ENCODE measurements around the gene PIEZO1. TPM values are rescaled to one million over a fixed set of nuclear protein-coding genes. Genes with fewer than 3 reads are reported as not detected.

The PIEZO1 gene
- total RNA-seq, 1 donor from 2014 or later: 208 TPM

DNA sequence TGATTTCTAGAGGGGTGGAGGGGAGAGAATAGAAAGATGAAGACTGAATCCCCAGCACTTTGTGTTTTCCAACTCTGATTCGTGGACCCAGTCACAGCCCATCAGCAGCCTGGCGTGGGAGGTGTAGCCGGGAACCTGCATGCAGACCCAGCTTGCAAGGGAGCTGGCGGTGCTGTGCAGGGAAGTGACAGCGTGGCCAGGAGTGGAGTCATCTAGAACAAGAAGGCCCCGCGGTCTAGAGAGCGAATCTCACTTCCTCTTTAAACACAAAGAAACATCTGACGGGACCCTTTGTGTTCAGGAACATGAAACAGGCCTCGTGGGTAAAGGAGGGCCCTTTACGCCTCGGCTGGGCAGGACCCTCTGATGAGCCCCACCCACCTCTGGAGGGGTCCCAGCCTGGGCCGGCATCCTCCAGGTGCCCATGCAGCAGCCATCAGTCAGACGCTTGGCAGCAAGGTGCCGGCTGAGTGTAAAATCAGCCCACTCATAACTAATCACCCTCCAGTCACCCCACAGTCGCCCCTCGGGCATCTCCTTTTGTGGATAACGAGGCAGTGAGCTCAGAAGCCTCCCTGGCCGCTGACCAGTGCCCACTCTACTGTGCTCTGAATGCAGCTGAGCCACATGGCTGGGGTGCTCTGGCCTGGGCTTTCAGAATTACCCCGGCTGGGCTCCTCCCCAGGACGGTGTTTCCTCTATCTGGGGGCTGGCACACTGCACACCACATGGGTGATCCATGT, 103.1 kb downstream of the PIEZO1 start:
- Mint-ChIP-seq H3K9me3 (ENCODE audit: low read depth) (no peaks in the 10 kb centered on the region), H3K4me1 (ENCODE audit: low read depth) (peaks cover 2% of the 10 kb centered on the region), H3K4me3 (ENCODE audit: unreplicated experiment) (no peak overlapping the region), H3K27ac (ENCODE audit: unreplicated experiment) (no peak overlapping the region), H3K36me3 (ENCODE audit: low read depth) (peaks cover 1% of the 10 kb centered on the region), H3K27me3 (ENCODE audit: low read depth) (peaks cover 21% of the 10 kb centered on the region)
- TF ChIP-seq, protein P1, sequence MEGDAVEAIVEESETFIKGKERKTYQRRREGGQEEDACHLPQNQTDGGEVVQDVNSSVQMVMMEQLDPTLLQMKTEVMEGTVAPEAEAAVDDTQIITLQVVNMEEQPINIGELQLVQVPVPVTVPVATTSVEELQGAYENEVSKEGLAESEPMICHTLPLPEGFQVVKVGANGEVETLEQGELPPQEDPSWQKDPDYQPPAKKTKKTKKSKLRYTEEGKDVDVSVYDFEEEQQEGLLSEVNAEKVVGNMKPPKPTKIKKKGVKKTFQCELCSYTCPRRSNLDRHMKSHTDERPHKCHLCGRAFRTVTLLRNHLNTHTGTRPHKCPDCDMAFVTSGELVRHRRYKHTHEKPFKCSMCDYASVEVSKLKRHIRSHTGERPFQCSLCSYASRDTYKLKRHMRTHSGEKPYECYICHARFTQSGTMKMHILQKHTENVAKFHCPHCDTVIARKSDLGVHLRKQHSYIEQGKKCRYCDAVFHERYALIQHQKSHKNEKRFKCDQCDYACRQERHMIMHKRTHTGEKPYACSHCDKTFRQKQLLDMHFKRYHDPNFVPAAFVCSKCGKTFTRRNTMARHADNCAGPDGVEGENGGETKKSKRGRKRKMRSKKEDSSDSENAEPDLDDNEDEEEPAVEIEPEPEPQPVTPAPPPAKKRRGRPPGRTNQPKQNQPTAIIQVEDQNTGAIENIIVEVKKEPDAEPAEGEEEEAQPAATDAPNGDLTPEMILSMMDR (IDR thresholded peaks at IDR 0.05): no peak
- DNase-seq (ENCODE audit: low spot score): no peak

DNA sequence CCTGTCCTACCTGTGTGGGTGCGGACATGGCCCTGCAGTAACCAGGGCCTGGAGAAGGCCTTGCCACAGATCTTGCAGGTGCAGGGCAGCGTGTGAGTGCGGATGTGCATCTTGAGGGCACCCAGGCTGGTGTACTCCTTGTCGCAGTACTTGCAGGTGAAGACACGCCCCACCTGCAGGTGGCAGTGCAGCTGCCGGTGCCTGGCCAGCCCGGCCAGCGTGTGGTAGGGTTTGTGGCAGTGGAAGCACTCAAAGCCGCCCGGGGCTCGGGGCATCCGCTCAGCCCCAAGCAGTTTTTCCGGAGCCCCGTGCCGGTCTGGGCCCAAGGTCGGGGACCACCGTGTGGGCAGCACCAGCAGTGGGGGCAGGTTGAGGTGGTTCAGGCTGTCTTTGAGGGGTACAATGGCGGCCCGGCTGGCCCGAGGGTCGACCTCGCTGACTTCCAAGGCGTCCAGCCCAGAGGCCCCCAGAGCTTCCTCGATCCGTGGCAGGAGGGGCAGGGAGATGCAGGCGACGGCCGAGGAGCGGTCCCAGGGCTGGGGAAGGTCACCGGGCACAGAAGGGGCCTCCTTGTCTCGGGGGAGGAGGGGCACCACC, 103.8 kb downstream of the PIEZO1 start:
- Mint-ChIP-seq H3K27me3 (ENCODE audit: low read depth) (peaks cover 21% of the 10 kb centered on the region), H3K4me3 (ENCODE audit: unreplicated experiment) (no peak overlapping the region), H3K27ac (ENCODE audit: unreplicated experiment) (no peak overlapping the region), H3K36me3 (ENCODE audit: low read depth) (peaks cover 1% of the 10 kb centered on the region), H3K4me1 (ENCODE audit: low read depth) (peaks cover 2% of the 10 kb centered on the region), H3K9me3 (ENCODE audit: low read depth) (no peaks in the 10 kb centered on the region)
- TF ChIP-seq, protein P1 (IDR thresholded peaks at IDR 0.05): peak; percentile 43
- no peak for DNase-seq (ENCODE audit: low spot score)

DNA sequence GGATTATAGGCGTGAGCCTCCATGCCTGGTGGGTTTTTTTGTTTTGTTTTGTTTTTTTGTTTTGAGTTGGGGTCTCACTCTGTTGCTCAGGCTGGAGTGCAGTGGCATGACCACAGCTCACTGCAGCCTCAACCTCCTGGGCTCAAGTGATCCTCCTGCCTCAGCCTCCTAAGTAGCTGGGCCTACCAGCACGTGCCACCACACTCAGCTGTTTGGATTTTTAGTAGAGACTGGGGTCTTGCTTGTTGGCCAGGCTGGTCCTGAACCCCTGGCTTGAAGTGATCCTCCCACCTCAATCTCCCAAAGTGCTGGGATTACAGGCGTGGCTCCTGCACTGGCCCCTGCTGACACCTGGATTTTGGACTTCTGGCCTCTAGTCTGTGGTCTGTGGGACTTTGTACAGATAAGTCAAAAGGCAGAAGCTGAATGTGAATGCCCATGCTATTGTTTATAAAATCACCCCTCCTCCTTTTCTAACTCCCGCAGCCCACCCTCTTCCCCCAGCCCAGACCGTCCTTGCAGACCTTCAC, 104.4 kb downstream of the PIEZO1 start:
- H3K36me3 Mint-ChIP-seq (ENCODE audit: low read depth): peaks cover 1% of the 10 kb centered on the region

DNA sequence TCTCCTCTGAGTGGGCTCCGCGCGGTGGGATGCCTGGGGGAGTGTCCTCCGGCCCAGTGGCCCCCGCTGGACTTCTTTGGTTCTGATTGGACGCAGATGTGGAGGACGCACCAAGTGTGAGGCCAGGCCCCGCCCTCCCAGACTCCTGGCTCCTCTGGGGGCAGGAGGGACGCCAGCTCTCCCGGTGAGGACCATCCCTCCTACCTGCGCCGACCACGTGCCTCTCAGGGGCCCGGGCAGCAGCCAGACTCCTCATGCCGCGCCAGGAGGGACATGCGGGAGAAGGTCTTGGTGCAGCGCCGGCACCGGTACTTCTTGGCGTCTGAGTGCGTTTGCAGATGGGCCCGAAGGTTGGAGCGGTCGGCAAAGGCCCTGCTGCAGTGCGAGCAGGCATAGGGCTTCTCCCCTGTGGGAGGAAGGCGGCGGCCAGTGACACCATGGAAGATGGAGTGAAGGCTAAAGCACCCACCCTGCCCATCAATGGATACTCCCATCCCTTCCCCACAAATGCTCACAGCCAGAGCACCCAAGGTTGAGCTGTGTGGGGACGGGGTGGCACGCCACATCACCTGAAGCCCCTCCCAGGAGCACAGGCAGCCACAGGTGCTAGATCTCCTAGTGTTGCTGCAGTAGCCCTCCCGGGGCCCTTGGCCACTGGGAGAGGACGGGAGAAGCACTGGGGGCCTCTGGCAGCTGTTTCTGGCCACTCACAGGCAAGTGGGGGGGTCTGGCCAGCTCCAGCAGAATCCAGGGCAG, 106.6 kb downstream of the PIEZO1 start:
- peaks cover 6% of the 10 kb centered on the region for H3K27me3 Mint-ChIP-seq (ENCODE audit: low read depth)
- DNase-seq (ENCODE audit: low spot score): no peak
- H3K27ac Mint-ChIP-seq (ENCODE audit: unreplicated experiment): no peak overlapping the region
- no peak overlapping the region for H3K4me3 Mint-ChIP-seq (ENCODE audit: unreplicated experiment)
- no peaks in the 10 kb centered on the region for H3K9me3 Mint-ChIP-seq (ENCODE audit: low read depth)
- TF ChIP-seq, protein P1 (IDR thresholded peaks at IDR 0.05): no peak
- H3K36me3 Mint-ChIP-seq (ENCODE audit: low read depth): peaks cover 2% of the 10 kb centered on the region
- no peaks in the 10 kb centered on the region for H3K4me1 Mint-ChIP-seq (ENCODE audit: low read depth)

More for the DNA sequence above, 104.4 kb downstream of the PIEZO1 start:
- no peak for DNase-seq (ENCODE audit: low spot score)
- Mint-ChIP-seq H3K27ac (ENCODE audit: unreplicated experiment) (no peak overlapping the region), H3K27me3 (ENCODE audit: low read depth) (peaks cover 21% of the 10 kb centered on the region), H3K4me1 (ENCODE audit: low read depth) (peaks cover 2% of the 10 kb centered on the region), H3K9me3 (ENCODE audit: low read depth) (no peaks in the 10 kb centered on the region), H3K4me3 (ENCODE audit: unreplicated experiment) (no peak overlapping the region)
- TF ChIP-seq, protein P1 (IDR thresholded peaks at IDR 0.05): no peak

DNA sequence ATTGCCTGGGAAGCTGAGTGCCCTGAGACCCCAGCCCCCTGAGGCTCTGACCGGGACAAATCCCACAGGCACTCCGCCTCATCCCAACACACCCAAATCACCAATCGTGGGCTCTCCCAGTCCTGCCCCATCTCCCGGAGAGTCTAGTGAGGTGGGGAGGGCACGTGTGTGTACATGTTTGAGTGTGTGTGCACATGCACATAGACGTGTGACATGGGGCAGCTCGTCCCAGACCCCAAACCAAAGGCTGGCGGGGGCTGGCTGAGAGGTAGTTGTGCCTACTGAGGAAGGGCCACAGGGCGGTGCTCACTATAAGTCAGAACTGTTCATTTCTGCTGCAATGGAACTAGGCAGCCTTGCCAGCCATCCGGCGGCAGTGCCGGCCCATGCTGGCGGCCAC, 107.3 kb downstream of the PIEZO1 start:
- TF ChIP-seq, protein P1 (IDR thresholded peaks at IDR 0.05): no peak
- Mint-ChIP-seq H3K4me1 (ENCODE audit: low read depth) (no peaks in the 10 kb centered on the region), H3K36me3 (ENCODE audit: low read depth) (peaks cover 2% of the 10 kb centered on the region), H3K4me3 (ENCODE audit: unreplicated experiment) (no peak overlapping the region), H3K27me3 (ENCODE audit: low read depth) (peaks cover 4% of the 10 kb centered on the region), H3K27ac (ENCODE audit: unreplicated experiment) (no peak overlapping the region), H3K9me3 (ENCODE audit: low read depth) (no peaks in the 10 kb centered on the region)
- DNase-seq (ENCODE audit: low spot score): no peak

All from chondrocyte (in vitro differentiated cells).